NCI-H82 (cell line): Measurements from ENCODE around the gene GRM3.
A peak's percentile ranks its signal among the peaks of the same experiment; 100 is the strongest.

Experiments
- DNase-seq: peaks from one replicate; lab custom pipeline; 2025; lab: John Stamatoyannopoulos, UW

The GRM3 gene

GRCh38 chr7:86904949-86905834 lies 261.5 kb downstream of the GRM3 start:
- peak; percentile 25 for DNase-seq

GRCh38 chr7:86908948-86909347 lies 265.2 kb downstream of the GRM3 start:
- DNase-seq, result no peak

- DNase-seq, result peak; percentile 31
Measured at GRCh38 chr7:86911659-86912058, 267.9 kb downstream of the GRM3 start.

- DNase-seq, result no peak
Measured at GRCh38 chr7:86913709-86914108, 270.0 kb downstream of the GRM3 start.
